Activated CD8-positive, alpha-beta T cell treated with anti-CD3 and anti-CD28 coated beads, Interleukin-2, amount 10 ng/mL, durations not matched to agents 7 days and 5 days (primary cell): ENCODE measurements around the gene CDK2AP2. TPM values are rescaled to one million over a fixed set of nuclear protein-coding genes. Genes with fewer than 3 reads are reported as not detected.
"Not testable (repeated sequence)": the region's sequence is repeated elsewhere in the genome, so short reads cannot be mapped to it uniquely, and the experiment has no call there.

Source experiments
- ATAC-seq: fragments of 150-1000 bp; cut with Tn5 transposase; one replicate; pipeline ENCODE4 v1.10.0; 2021; ENCODE audit warnings: moderate library complexity
- CTCF ChIA-PET: fragments of 350-600 bp; sonication (Branson Sonifier 250); formaldehyde crosslinking; loops from one replicate; lab custom pipeline; 2021; ENCODE audit warnings: antibody characterized with exemption; lab: Charles Lee
- POLR2A ChIA-PET: fragments of 350-600 bp; sonication (Branson Sonifier 250); formaldehyde crosslinking; loops from one replicate; lab custom pipeline; 2021; ENCODE audit warnings: antibody characterized with exemption; lab: Charles Lee
- DNase-seq: peaks from one replicate; pipeline ENCODE4 v3.0.0-alpha.2; 2020
- H3K27ac Mint-ChIP-seq: one replicate; pipeline ENCODE4 v1.8.0; 2021; ENCODE audit warnings: mild to moderate bottlenecking, mixed read lengths
- H3K27me3 Mint-ChIP-seq: one replicate; pipeline ENCODE4 v1.8.0; 2021; ENCODE audit warnings: low read depth, mixed read lengths
- H3K36me3 Mint-ChIP-seq: one replicate; pipeline ENCODE4 v1.8.0; 2021; ENCODE audit warnings: low read depth, mixed read lengths
- H3K4me1 Mint-ChIP-seq: one replicate; pipeline ENCODE4 v1.8.0; 2021; ENCODE audit warnings: low read depth, mixed read lengths
- H3K4me3 Mint-ChIP-seq: one replicate; pipeline ENCODE4 v1.8.0; 2021; ENCODE audit warnings: mild to moderate bottlenecking, mixed read lengths
- H3K9me3 Mint-ChIP-seq: one replicate; pipeline ENCODE4 v1.8.0; 2022; ENCODE audit warnings: mixed read lengths; ENCODE audit not compliant: insufficient read depth
- total RNA-seq, 2 experiments: library from RNA; stranded (reverse); gene quantifications; one replicate each; pipeline ENCODE4 v1.2.3, GENCODE V29; 2021

Gene CDK2AP2, protein sequence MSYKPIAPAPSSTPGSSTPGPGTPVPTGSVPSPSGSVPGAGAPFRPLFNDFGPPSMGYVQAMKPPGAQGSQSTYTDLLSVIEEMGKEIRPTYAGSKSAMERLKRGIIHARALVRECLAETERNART
- 100 to 1,000 TPM; 168 to 175 TPM for total RNA-seq

DNA sequence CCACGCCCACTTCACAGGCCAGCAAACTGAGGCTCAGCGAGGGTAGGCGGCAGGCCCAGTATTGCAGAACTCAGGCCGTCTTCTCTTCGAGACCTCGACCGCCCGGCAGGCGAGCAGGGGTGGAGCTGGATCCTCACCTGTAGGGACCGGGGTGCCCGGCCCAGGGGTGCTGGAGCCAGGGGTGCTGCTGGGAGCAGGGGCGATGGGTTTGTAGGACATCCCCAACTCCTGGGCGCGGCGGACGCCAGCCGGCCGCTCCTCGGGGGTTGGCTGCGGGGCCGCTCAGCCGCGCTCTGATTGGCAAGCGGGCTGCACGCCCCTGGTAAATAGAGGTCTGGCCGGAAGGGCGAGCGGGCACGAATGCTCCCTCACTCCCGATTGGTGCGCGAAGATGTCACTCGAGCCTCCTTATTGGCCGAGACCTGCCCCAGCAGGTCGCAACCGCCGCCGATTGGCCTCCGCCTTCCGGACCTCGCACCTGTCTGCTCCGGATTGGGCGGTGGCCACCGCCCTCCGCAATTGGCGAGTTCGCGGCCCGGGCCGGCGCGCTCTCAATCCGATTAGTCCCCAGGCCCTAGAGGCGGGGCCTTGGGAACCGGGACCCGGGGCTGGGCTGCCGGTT, at the start of gene CDK2AP2:
CDK2AP2 (minus strand) TSS at position 299 of the 622 bp plus-strand sequence; CDS start at position 219, 80 bp downstream.
- H3K36me3 Mint-ChIP-seq, result peaks cover 18% of the 10 kb centered on the region
- peaks cover 8% of the 10 kb centered on the region for H3K27me3 Mint-ChIP-seq
- ChIA-PET CTCF (interaction anchor here (0.7 to 1.2 kb wide), 5 partner anchors 24 to 162 kb away, joined by 3 to 4 read pairs (median 4); partner anchors contain the start of genes PPP1CA and PTPRCAP), POLR2A (interaction anchor here (0.7 to 2.1 kb wide), 6 partner anchors 22 to 107 kb away, joined by 3 to 11 read pairs (median 6); partner anchors contain the start of genes PPP1CA and PTPRCAP)
- H3K4me1 Mint-ChIP-seq, result peaks cover 38% of the 10 kb centered on the region
- H3K9me3 Mint-ChIP-seq, result no peaks in the 10 kb centered on the region
- peak within 1 kb of the TSS; percentile 94 for H3K27ac Mint-ChIP-seq
- ATAC-seq (peak; percentile 83), DNase-seq (peak; percentile 99)
- H3K4me3 Mint-ChIP-seq, result peak within 1 kb of the TSS; percentile 89

GRCh38 chr11:67556244-67556643, 48.3 kb upstream of the CDK2AP2 start:
- ATAC-seq, result no peak
- no peak for DNase-seq
- ChIA-PET POLR2A (no interaction called here), CTCF (interaction anchor here (0.6 kb wide), 1 partner anchor 1676 kb away, joined by 3 read pairs; no protein-coding TSS in a partner anchor)
- H3K4me3 Mint-ChIP-seq, result no peak overlapping the region
- H3K27ac Mint-ChIP-seq, result no peak overlapping the region
- no peaks in the 10 kb centered on the region for H3K36me3 Mint-ChIP-seq
- no peaks in the 10 kb centered on the region for H3K4me1 Mint-ChIP-seq
- H3K9me3 Mint-ChIP-seq, result no peaks in the 10 kb centered on the region
- H3K27me3 Mint-ChIP-seq, result peaks cover 11% of the 10 kb centered on the region

DNA sequence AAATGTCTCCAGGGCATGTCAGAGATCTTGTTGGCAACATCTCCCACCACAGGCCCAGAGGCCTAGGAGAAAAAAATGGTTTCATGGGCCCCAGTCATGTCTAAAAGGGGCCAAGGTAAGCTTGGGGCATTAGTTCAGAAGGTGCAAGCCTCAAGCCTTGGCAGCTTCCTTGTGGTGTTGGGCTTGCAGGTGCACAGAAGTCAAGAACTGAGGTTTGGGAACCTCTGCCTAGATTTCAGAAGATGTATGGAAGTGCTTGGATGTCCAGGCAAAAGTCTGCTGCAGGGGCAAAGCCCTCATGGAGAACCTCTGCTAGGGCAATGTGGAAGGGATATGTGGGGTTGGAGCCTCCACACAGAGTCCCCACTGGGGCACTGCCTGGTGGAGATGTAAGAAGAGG, 43.7 kb upstream of the CDK2AP2 start:
- POLR2A ChIA-PET, H3K9me3 Mint-ChIP-seq, CTCF ChIA-PET: not testable (repeated sequence)

GRCh38 chr11:67551127-67551526, 43.2 kb upstream of the CDK2AP2 start:
- no peaks in the 10 kb centered on the region for H3K9me3 Mint-ChIP-seq
- ATAC-seq, result no peak
- H3K36me3 Mint-ChIP-seq, result no peaks in the 10 kb centered on the region
- ChIA-PET POLR2A (no interaction called here), CTCF (no interaction called here)
- no peaks in the 10 kb centered on the region for H3K4me1 Mint-ChIP-seq
- no peak overlapping the region for H3K4me3 Mint-ChIP-seq
- H3K27ac Mint-ChIP-seq, result no peak overlapping the region
- peaks cover 17% of the 10 kb centered on the region for H3K27me3 Mint-ChIP-seq
- DNase-seq, result no peak

More for the DNA sequence above, 43.7 kb upstream of the CDK2AP2 start:
- H3K27me3 Mint-ChIP-seq, result peaks cover 17% of the 10 kb centered on the region
- not testable (repeated sequence) for H3K4me3 Mint-ChIP-seq, H3K4me1 Mint-ChIP-seq, H3K27ac Mint-ChIP-seq, DNase-seq, ATAC-seq, H3K36me3 Mint-ChIP-seq

GRCh38 chr11:67548555-67549110, 40.7 kb upstream of the CDK2AP2 start:
- H3K36me3 Mint-ChIP-seq, result no peaks in the 10 kb centered on the region
- H3K4me3 Mint-ChIP-seq, result no peak overlapping the region
- no peak for ATAC-seq
- H3K4me1 Mint-ChIP-seq, result no peaks in the 10 kb centered on the region
- ChIA-PET POLR2A (no interaction called here), CTCF (no interaction called here)
- no peaks in the 10 kb centered on the region for H3K9me3 Mint-ChIP-seq
- H3K27ac Mint-ChIP-seq, result no peak overlapping the region
- peaks cover 17% of the 10 kb centered on the region for H3K27me3 Mint-ChIP-seq
- no peak for DNase-seq

GRCh38 chr11:67548112-67548511, 40.1 kb upstream of the CDK2AP2 start:
- H3K4me1 Mint-ChIP-seq, POLR2A ChIA-PET, H3K27ac Mint-ChIP-seq, ATAC-seq, H3K4me3 Mint-ChIP-seq, H3K9me3 Mint-ChIP-seq, H3K36me3 Mint-ChIP-seq, CTCF ChIA-PET, DNase-seq: not testable (repeated sequence)
- H3K27me3 Mint-ChIP-seq, result peaks cover 17% of the 10 kb centered on the region

GRCh38 chr11:67545280-67545679, 37.3 kb upstream of the CDK2AP2 start:
- peak; percentile 19 for ATAC-seq
- Mint-ChIP-seq H3K36me3 (no peaks in the 10 kb centered on the region), H3K4me3 (no peak overlapping the region), H3K27ac (no peak overlapping the region), H3K4me1 (no peaks in the 10 kb centered on the region), H3K9me3 (no peaks in the 10 kb centered on the region), H3K27me3 (no peaks in the 10 kb centered on the region)
- POLR2A ChIA-PET, result no interaction called here
- DNase-seq, result no peak
- CTCF ChIA-PET, result no interaction called here

- DNase-seq, result no peak
- Mint-ChIP-seq H3K36me3 (no peaks in the 10 kb centered on the region), H3K4me1 (no peaks in the 10 kb centered on the region), H3K27me3 (no peaks in the 10 kb centered on the region), H3K9me3 (no peaks in the 10 kb centered on the region), H3K4me3 (no peak overlapping the region), H3K27ac (no peak overlapping the region)
- CTCF ChIA-PET, result no interaction called here
- no peak for ATAC-seq
- POLR2A ChIA-PET, result no interaction called here
These were observed 36.8 kb upstream of the CDK2AP2 start for GRCh38 chr11:67544616-67545242.

DNA sequence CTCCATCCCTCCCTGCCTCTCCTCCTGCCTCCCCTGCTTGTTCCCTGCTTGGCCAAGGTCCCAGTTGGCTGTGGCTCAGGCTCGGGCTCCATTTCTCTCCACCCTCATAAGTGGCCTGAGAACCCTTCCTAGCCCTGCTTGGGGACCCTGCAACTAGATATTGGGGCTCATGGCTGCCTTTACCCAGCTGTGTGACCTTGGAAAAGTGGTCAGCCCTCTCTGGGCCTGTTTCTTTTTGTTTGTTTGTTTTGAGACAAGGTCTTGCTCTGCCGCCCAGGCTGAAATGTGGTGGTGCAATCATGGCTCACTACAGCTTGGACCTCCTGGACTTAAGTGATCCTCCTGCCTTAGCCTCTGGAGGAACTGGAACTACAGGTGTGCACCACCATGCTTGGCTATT, 35.6 kb upstream of the CDK2AP2 start:
- Mint-ChIP-seq H3K36me3 (no peaks in the 10 kb centered on the region), H3K4me1 (no peaks in the 10 kb centered on the region), H3K9me3 (no peaks in the 10 kb centered on the region), H3K4me3 (no peak overlapping the region), H3K27ac (no peak overlapping the region), H3K27me3 (no peaks in the 10 kb centered on the region)
- ChIA-PET POLR2A (no interaction called here), CTCF (no interaction called here)
- ATAC-seq (no peak), DNase-seq (no peak)

DNA sequence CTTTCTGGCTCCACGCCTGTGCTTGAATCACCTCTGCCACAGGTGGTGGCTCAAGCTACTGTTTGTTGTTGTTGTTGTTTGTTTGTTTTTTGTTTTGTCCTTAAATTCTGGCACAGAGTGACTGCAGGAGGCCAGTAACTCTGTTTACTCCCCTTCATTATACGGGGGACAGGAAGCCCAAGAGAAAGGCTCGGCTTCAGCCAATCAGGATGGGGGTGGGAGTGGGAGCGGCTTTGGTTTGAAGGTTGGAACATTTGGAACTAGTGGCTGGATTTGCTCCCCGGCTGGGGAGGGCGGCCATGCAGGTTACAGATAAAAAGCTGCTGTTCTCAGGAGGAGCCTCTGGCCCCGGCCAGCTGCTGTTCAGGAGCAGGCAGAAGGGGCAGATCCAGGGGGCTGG, 35.0 kb upstream of the CDK2AP2 start:
- no peak for ATAC-seq
- no peak overlapping the region for H3K4me3 Mint-ChIP-seq
- H3K27me3 Mint-ChIP-seq, result no peaks in the 10 kb centered on the region
- H3K27ac Mint-ChIP-seq, result no peak overlapping the region
- POLR2A ChIA-PET, result no interaction called here
- CTCF ChIA-PET, result no interaction called here
- H3K9me3 Mint-ChIP-seq, result no peaks in the 10 kb centered on the region
- H3K4me1 Mint-ChIP-seq, result no peaks in the 10 kb centered on the region
- H3K36me3 Mint-ChIP-seq, result no peaks in the 10 kb centered on the region
- DNase-seq, result no peak

GRCh38 chr11:67542169-67542568, 34.2 kb upstream of the CDK2AP2 start:
- DNase-seq, result no peak
- no peaks in the 10 kb centered on the region for H3K9me3 Mint-ChIP-seq
- no peak overlapping the region for H3K4me3 Mint-ChIP-seq
- no peak for ATAC-seq
- CTCF ChIA-PET, result no interaction called here
- POLR2A ChIA-PET, result interaction anchor here (0.6 kb wide), 1 partner anchor 511 kb away, joined by 3 read pairs; no protein-coding TSS in a partner anchor
- no peaks in the 10 kb centered on the region for H3K36me3 Mint-ChIP-seq
- no peaks in the 10 kb centered on the region for H3K27me3 Mint-ChIP-seq
- H3K27ac Mint-ChIP-seq, result no peak overlapping the region
- no peaks in the 10 kb centered on the region for H3K4me1 Mint-ChIP-seq

DNA sequence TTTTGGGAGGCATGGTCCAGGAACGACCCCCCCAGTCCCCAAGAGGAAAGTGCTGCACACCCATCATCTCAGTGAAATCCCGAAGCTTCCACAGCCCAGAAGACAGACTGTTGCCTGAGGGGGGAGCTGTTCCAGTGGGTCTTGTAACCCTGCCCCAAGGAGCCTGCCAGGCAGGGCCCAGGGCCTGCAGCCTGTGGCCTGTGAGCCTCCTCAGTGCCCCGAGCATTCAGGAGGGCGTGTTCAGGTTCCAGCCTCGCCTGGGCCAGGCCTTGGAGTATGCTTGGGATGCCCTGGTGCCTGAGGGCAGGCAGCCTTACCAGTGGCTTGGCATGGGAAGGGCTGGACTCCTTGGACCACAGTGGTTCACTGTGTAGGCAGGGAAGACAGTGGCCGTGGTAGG, 33.2 kb upstream of the CDK2AP2 start:
- Mint-ChIP-seq H3K27ac (no peak overlapping the region), H3K9me3 (no peaks in the 10 kb centered on the region), H3K4me1 (no peaks in the 10 kb centered on the region), H3K36me3 (no peaks in the 10 kb centered on the region), H3K4me3 (no peak overlapping the region), H3K27me3 (no peaks in the 10 kb centered on the region)
- POLR2A ChIA-PET, result no interaction called here
- DNase-seq (no peak), ATAC-seq (no peak)
- CTCF ChIA-PET, result interaction anchor here (1.1 kb wide), 1 partner anchor 12 kb away, joined by 3 read pairs; no protein-coding TSS in a partner anchor
